ENCODE measurements around the gene AMER3. TPM values are rescaled to one million over a fixed set of nuclear protein-coding genes. Genes with fewer than 3 reads are reported as not detected.
A peak's percentile ranks its signal among the peaks of the same experiment; 100 is the strongest.

The AMER3 gene
- total and polyA plus RNA-seq, 10 donors = not detected

GRCh38 chr2:130756053-130756873 is 923 bp downstream of the AMER3 start:
- Histone ChIP-seq H3K27me3 (replicated peaks in 1 of 7) (peaks cover 0 to 94% (median 32%) of the 10 kb centered on the region in 7 donors), H3K4me1 (peaks cover 0 to 11% (median 6%) of the 10 kb centered on the region in 6 donors)
- WGBS, 5 donors = 4 to 19% (median 8%) methylated on average over 6 to 80 of the region's 80 CpGs

DNA sequence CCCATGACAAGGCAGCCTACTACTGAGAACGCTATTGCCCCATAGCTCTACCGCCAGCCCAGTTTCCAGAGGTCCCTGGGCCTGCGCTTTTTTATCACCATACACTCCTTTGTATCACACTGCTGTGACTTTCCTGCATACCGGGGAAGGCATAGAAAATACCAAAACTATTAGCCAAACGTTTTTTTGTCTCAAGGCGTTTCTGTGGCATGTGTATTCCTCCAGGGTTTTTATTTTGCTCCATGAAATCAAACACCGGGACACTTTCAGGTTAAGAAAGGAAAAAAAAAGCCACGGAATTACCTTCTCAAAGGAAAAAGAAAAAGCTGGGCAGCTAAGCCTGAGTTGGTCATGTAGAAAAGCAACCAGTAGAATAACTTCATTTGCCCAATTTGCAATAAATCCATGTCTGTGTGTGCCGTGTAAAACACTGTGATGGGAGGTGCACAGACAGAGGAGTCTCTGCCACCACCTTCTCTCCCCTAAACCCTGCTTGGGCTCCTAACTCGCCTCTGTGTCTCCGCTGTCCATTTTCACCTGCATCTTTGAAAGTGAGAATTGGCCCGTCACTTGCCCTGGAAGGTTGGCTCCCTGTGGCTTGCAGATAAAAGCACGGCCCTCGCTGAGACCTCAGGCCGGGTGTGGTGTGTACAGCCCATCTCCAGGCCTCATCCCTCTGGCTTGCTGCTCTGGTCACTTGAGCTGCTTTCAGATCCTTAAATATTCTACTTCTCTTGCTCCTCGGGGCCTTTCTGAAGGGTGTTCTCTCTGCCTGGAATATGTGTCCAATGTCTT is 1.7 kb downstream of the AMER3 start:
- 34 to 49% (median 38%) methylated on average over 16 of the region's 16 CpGs for WGBS, 5 donors
- TF ChIP-seq, protein P1, sequence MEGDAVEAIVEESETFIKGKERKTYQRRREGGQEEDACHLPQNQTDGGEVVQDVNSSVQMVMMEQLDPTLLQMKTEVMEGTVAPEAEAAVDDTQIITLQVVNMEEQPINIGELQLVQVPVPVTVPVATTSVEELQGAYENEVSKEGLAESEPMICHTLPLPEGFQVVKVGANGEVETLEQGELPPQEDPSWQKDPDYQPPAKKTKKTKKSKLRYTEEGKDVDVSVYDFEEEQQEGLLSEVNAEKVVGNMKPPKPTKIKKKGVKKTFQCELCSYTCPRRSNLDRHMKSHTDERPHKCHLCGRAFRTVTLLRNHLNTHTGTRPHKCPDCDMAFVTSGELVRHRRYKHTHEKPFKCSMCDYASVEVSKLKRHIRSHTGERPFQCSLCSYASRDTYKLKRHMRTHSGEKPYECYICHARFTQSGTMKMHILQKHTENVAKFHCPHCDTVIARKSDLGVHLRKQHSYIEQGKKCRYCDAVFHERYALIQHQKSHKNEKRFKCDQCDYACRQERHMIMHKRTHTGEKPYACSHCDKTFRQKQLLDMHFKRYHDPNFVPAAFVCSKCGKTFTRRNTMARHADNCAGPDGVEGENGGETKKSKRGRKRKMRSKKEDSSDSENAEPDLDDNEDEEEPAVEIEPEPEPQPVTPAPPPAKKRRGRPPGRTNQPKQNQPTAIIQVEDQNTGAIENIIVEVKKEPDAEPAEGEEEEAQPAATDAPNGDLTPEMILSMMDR (IDR thresholded peaks at IDR 0.05 in 8 of 11, conservative IDR thresholded peaks at IDR 0.05 in 3 of 11) = no peak
- TF ChIP-seq POLR2A (IDR thresholded peaks at IDR 0.05) (no peak), POLR2AphosphoS5 (IDR thresholded peaks at IDR 0.05) (no peak)
- Histone ChIP-seq H3K27ac (no peak overlapping the region), H3K9me3 (no peaks in the 10 kb centered on the region), H3K27me3 (replicated peaks in 1 of 7) (peaks cover 0 to 94% (median 32%) of the 10 kb centered on the region in 7 donors), H3K36me3 (no peaks in the 10 kb centered on the region), H3K4me1 (peaks cover 0 to 11% (median 6%) of the 10 kb centered on the region in 6 donors), H3K4me3 (no peak overlapping the region)
- DNase-seq = peak; percentile 29
- intact Hi-C loops (cut with DNase I; ENCODE audit: low total_unique reads) = no loop called here

More at GRCh38 chr2:130756053-130756873, 923 bp downstream of the AMER3 start:
- H3K27ac ChIP-seq = no peak overlapping the region
- no peaks in the 10 kb centered on the region for H3K36me3 ChIP-seq
- H3K4me3 ChIP-seq = peak overlapping the region in 4 of 8 donors; percentile 8 to 61 (median 18)
- intact Hi-C loops (cut with DNase I; ENCODE audit: low total_unique reads) = no loop called here
- TF ChIP-seq, protein P1 (IDR thresholded peaks at IDR 0.05 in 8 of 11, conservative IDR thresholded peaks at IDR 0.05 in 3 of 11) = no peak
- TF ChIP-seq POLR2A (IDR thresholded peaks at IDR 0.05) = no peak
- no peak for TF ChIP-seq POLR2AphosphoS5 (IDR thresholded peaks at IDR 0.05)
- DNase-seq = peak; percentile 66
- no peaks in the 10 kb centered on the region for H3K9me3 ChIP-seq

DNA sequence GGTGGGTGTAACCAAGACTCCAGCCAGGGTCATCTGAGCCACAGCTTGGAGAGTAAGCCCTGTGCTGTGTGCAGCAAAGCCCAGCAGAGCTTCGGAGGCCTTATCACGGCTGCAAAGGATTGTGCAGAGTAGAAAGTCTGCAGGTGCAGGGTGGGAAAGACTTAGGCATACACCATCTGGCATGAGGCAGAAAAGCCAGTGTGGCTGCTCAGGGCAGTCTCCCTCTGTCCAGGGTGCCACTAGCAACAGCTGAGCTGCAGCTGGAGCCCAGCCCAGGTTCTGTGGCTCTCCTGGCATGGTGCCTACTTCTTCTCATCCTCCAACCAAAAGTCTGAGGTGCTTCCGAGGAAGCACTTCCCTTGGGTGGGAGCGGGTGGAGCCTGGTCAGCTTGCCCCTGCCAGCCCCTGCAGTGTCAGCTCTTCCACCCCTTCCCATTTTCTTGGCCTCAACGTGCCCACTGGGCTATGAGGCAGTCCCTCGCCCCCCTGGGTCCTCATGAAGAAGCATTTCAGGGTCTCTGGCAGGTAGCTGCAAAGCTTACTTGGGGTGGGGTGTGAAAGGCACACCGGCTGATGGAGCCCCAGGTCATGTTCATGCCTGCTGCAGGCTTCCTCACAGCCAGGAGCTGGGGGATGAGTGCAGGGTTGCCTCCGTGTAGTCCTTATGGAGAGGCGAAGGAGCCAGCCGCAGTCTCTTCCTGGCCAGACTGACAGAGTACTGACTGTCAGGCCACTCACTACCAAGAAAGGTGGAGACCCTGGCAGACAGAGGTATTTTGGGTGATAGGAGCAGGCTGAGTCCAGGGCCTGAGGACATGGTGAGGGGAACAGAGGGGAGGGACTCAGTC is 4.8 kb downstream of the AMER3 start:
- intact Hi-C loops (cut with DNase I; ENCODE audit: low total_unique reads) = no loop called here
- 57 to 74% (median 71%) methylated on average over 7 to 10 of the region's 10 CpGs for WGBS, 5 donors
- TF ChIP-seq, protein P1 (IDR thresholded peaks at IDR 0.05 in 8 of 11, conservative IDR thresholded peaks at IDR 0.05 in 3 of 11) = no peak
- TF ChIP-seq POLR2AphosphoS5 (IDR thresholded peaks at IDR 0.05) = no peak
- TF ChIP-seq POLR2A (IDR thresholded peaks at IDR 0.05) = no peak
- H3K4me3 ChIP-seq = no peak overlapping the region
- DNase-seq = no peak
- H3K27ac ChIP-seq = no peak overlapping the region
- H3K9me3 ChIP-seq = no peaks in the 10 kb centered on the region
- H3K27me3 ChIP-seq (replicated peaks in 1 of 7) = peaks cover 0 to 89% (median 28%) of the 10 kb centered on the region in 7 donors
- H3K4me1 ChIP-seq = peaks cover 0 to 11% (median 6%) of the 10 kb centered on the region in 6 donors
- no peaks in the 10 kb centered on the region for H3K36me3 ChIP-seq
